HepG2 (cell line): ENCODE measurements around the gene TP63. TPM values are rescaled to one million over a fixed set of nuclear protein-coding genes. Genes with fewer than 3 reads are reported as not detected.

Source experiments
- ATAC-seq: fragments of 200-7000 bp; cut with Tn5 transposase; 3 replicates; pipeline ENCODE4 v1.9.1; 2020; ENCODE audit warnings: mild to moderate bottlenecking, moderate library complexity
- BruUV-seq: library from RNA; stranded (reverse); fragments of 400-500 nt; replicated peaks from 2 replicates; lab custom pipeline; 2021; lab: Mats Ljungman, UMichigan
- CTCF ChIA-PET: fragments of 300-600 bp; formaldehyde crosslinking; extraction: SDS; loops from one replicate; lab custom pipeline; 2021; ENCODE audit warnings: low total read pairs, inconsistent platforms, low intra/inter-chr PET ratio; lab: Yijun Ruan, JAX
- POLR2A ChIA-PET: fragments of 350-600 bp; sonication (Branson Sonifier 250); formaldehyde crosslinking; loops from one replicate; lab custom pipeline; 2020; ENCODE audit warnings: antibody characterized with exemption, inconsistent platforms; lab: Yijun Ruan, JAX
- DNase-seq: peaks from one replicate; pipeline ENCODE4 v3.0.0-alpha.2; 2015; ENCODE audit warnings: low spot score
- FAIRE-seq: peaks from 3 replicates; lab custom pipeline; 2011; peaks lifted over from hg19 to GRCh38; lab: Jason Lieb, UNC
- H2AFZ ChIP-seq: one replicate; pipeline ENCODE4 v1.6.1; 2011; ENCODE audit warnings: low read length, inconsistent platforms
- H3K27ac ChIP-seq: fragments of 300-600 bp; 3 replicates; pipeline ENCODE4 v1.8.0; 2011; ENCODE audit warnings: mixed run types, mild to moderate bottlenecking, mixed read lengths, low read length, inconsistent platforms; ENCODE audit not compliant: insufficient read depth; ENCODE audit errors: extremely low read length
- H3K27me3 ChIP-seq, 2 experiments: fragments of 200-600 bp in 1 of 2; 2 replicates in 1 of 2; 3 replicates in 1 of 2; pipeline versions ENCODE4 v1.6.0 to v1.8.0; 2011; ENCODE audit warnings: low read length in 2 of 2, mild to moderate bottlenecking in 2 of 2, moderate library complexity in 2 of 2, inconsistent platforms in 1 of 2; ENCODE audit not compliant: insufficient read depth in 2 of 2, control insufficient read depth in 1 of 2
- H3K36me3 ChIP-seq, 2 experiments: fragments of 200-600 bp in 1 of 2; replicated peaks in 1 of 2; 2 replicates in 1 of 2; 3 replicates in 1 of 2; pipeline versions ENCODE4 v1.5.1 to v1.8.0; 2011; ENCODE audit warnings: low read length in 2 of 2, inconsistent platforms in 1 of 2; ENCODE audit not compliant: insufficient read depth in 2 of 2, control insufficient read depth in 1 of 2
- H3K4me1 ChIP-seq: 2 replicates; pipeline ENCODE4 v1.5.1; 2012; ENCODE audit warnings: low read length, inconsistent platforms; ENCODE audit not compliant: insufficient read depth
- H3K4me2 ChIP-seq: 2 replicates; pipeline ENCODE4 v1.6.0; 2011; ENCODE audit warnings: low read depth, low read length, inconsistent platforms
- H3K4me3 ChIP-seq, 3 experiments: fragments of 200-600 bp in 1 of 3; sonication (generic), shearing (Covaris generic) in 1 of 3; replicated peaks in 1 of 3; 2 replicates each; pipeline ENCODE4 v1.5.1; 2011 to 2016; ENCODE audit warnings: low read length in 3 of 3, inconsistent platforms in 2 of 3, low read depth in 2 of 3, mild to moderate bottlenecking in 2 of 3, control low read depth in 1 of 3, mixed read lengths in 1 of 3; ENCODE audit not compliant: insufficient read depth in 1 of 3
- H3K79me2 ChIP-seq: one replicate; pipeline ENCODE4 v1.6.1; 2011; ENCODE audit warnings: low read length, inconsistent platforms; ENCODE audit not compliant: insufficient read depth
- H3K9ac ChIP-seq: 2 replicates; pipeline ENCODE4 v1.6.0; 2011; ENCODE audit warnings: mild to moderate bottlenecking, low read depth, low read length, inconsistent platforms; ENCODE audit not compliant: insufficient read depth
- H3K9me3 ChIP-seq: 2 replicates; pipeline ENCODE4 v1.5.1; 2012; ENCODE audit warnings: mild to moderate bottlenecking, low read length
- H4K20me1 ChIP-seq: 2 replicates; pipeline ENCODE4 v1.6.0; 2011; ENCODE audit warnings: inconsistent platforms, mild to moderate bottlenecking, low read length, moderate library complexity; ENCODE audit not compliant: insufficient read depth
- BHLHE40 ChIP-seq: IDR thresholded peaks from 2 replicates; pipeline ENCODE4 v1.6.1; 2011; ENCODE audit warnings: low read length, improper control_type of control experiment
- DNMT3B ChIP-seq: conservative IDR thresholded peaks from 2 replicates; pipeline ENCODE4 v1.6.1; 2016; ENCODE audit warnings: missing biosample characterization, control low read depth
- GMEB1 ChIP-seq: sonication (generic); formaldehyde crosslinking; IDR thresholded peaks from 2 replicates; pipeline ENCODE4 v1.5.1; 2020; ENCODE audit warnings: missing genetic modification reagents, mild to moderate bottlenecking, borderline replicate concordance
- LRRFIP1 ChIP-seq: sonication (generic); formaldehyde crosslinking; conservative IDR thresholded peaks from 2 replicates; pipeline ENCODE4 v1.4.0; 2020; ENCODE audit warnings: missing genetic modification reagents
- MNT ChIP-seq: fragments of 450-650 bp; IDR thresholded peaks from 2 replicates; pipeline ENCODE4 v1.6.1; 2016
- NCOR1 ChIP-seq: fragments of 200-600 bp; sonication (generic); IDR thresholded peaks from 2 replicates; pipeline ENCODE4 v1.7.0; 2017; ENCODE audit warnings: antibody characterized with exemption, low read length, borderline replicate concordance
- PHB2 ChIP-seq: fragments of 450-650 bp; IDR thresholded peaks from 2 replicates; pipeline ENCODE4 v1.6.1; 2018; ENCODE audit not compliant: partially characterized antibody
- PHF5A ChIP-seq: IDR thresholded peaks from one replicate; pipeline ENCODE4 v1.6.1; 2018; ENCODE audit warnings: low read depth, missing genetic modification reagents; ENCODE audit not compliant: unreplicated experiment
- POLR2A ChIP-seq, 2 experiments: IDR thresholded peaks; 2 replicates each; pipeline ENCODE4 v1.6.1; 2011; ENCODE audit warnings: low read depth in 2 of 2, low read length in 2 of 2, mild to moderate bottlenecking in 1 of 2, moderate library complexity in 1 of 2; ENCODE audit not compliant: insufficient read depth in 1 of 2
- TFAP4 ChIP-seq: sonication (generic); IDR thresholded peaks from 2 replicates; pipeline ENCODE4 v1.6.1; 2016; ENCODE audit warnings: low read depth, borderline replicate concordance
- TP53 ChIP-seq: sonication (generic); formaldehyde crosslinking; conservative IDR thresholded peaks from 2 replicates; pipeline ENCODE4 v1.4.0; 2020; ENCODE audit warnings: missing genetic modification reagents
- ZFP62 ChIP-seq: sonication (generic); formaldehyde crosslinking; IDR thresholded peaks from 2 replicates; pipeline ENCODE4 v1.4.0; 2020; ENCODE audit warnings: missing genetic modification reagents
- ZNF282 ChIP-seq: fragments of 450-650 bp; IDR thresholded peaks from 2 replicates; pipeline ENCODE4 v1.6.1; 2018; ENCODE audit not compliant: partially characterized antibody
- ZNF333 ChIP-seq: sonication (generic); formaldehyde crosslinking; IDR thresholded peaks from 2 replicates; pipeline ENCODE4 v1.4.0; 2020; ENCODE audit warnings: mild to moderate bottlenecking, missing genetic modification reagents, borderline replicate concordance
- ZNF691 ChIP-seq: sonication (generic); formaldehyde crosslinking; IDR thresholded peaks from 2 replicates; pipeline ENCODE4 v1.4.0; 2020; ENCODE audit warnings: missing genetic modification reagents, low read depth, mild to moderate bottlenecking, borderline replicate concordance
- ZNF878 ChIP-seq: sonication (generic); formaldehyde crosslinking; IDR thresholded peaks from 2 replicates; pipeline ENCODE4 v1.8.1; 2023; ENCODE audit warnings: mild to moderate bottlenecking, missing genetic modification reagents, moderate library complexity
- WGBS: methylation state at CpG from one replicate; pipeline ENCODE4 v1.1.6; 2017; ENCODE audit warnings: low lambda C conversion rate; 5-methylcytosine and 5-hydroxymethylcytosine counted together
- in situ Hi-C: cut with HindIII; loops from 2 replicates; pipeline ENCODE4 v1.10.0; 2017; ENCODE audit warnings: low pct_unique_long_range_greater_than_20kb; ENCODE audit not compliant: extremely low pct_ligation_motif_present
- intact Hi-C: fragments of 100-400 bp; cut with micrococcal nuclease; formaldehyde crosslinking; loops from one replicate; pipeline ENCODE4 v1.10.0; 2022; ENCODE audit not compliant: unreplicated experiment
- polyA plus RNA-seq, 8 experiments: library from polyadenylated mRNA; depleted of rRNA in 3 of 8; stranded (reverse) in 7 of 8; unstranded in 1 of 8; fragments of >200 nt; fragmentation: Illumina TruSeq in 4 of 8; extraction: Trizol in 4 of 8; gene quantifications; 2 replicates each; pipeline versions ENCODE4 v1.2.1 to v1.2.3, GENCODE V29; 2011 to 2016; ENCODE audit warnings: low read depth in 4 of 8, missing spikeins in 1 of 8, mixed read lengths in 1 of 8; ENCODE audit not compliant: insufficient read depth in 1 of 8
- total RNA-seq, 5 experiments: library from RNA; depleted of rRNA; stranded (reverse); fragments of >200 nt; fragmentation: Illumina TruSeq; extraction: Trizol; gene quantifications; 2 replicates each; pipeline ENCODE4 v1.2.3, GENCODE V29; 2016; ENCODE audit warnings: low read depth in 1 of 5

TP63 gene
- total and polyA plus RNA-seq, 2 of the 13 experiments (the other 11 are each of a cell fraction or from before 2014, with no cell fraction given) = not detected

GRCh38 chr3:189689625-189690024 lies 58.4 kb downstream of the TP63 start (continued):
- TF ChIP-seq ZNF878 (CRISPR knock-in tag) (no peak), NCOR1 (no peak), ZFP62 (no peak), ZNF333 (CRISPR knock-in tag) (no peak), PHB2 (no peak)

GRCh38 chr3:189690237-189690636 lies 59.0 kb downstream of the TP63 start:
- no peak overlapping the region for H3K9ac ChIP-seq
- CTCF ChIA-PET = no interaction called here
- FAIRE-seq = no peak
- no peak for TF ChIP-seq DNMT3B (CRISPR knock-in tag)
- TF ChIP-seq TP53 (CRISPR knock-in tag) = no peak
- no peak for TF ChIP-seq ZNF691
- TF ChIP-seq PHF5A (CRISPR knock-in tag) = no peak
- TF ChIP-seq GMEB1 = no peak
- TF ChIP-seq BHLHE40 = no peak
- TF ChIP-seq MNT = no peak
- no peak for TF ChIP-seq TFAP4
- TF ChIP-seq PHB2 = no peak
- TF ChIP-seq ZNF282 = no peak
- no peak for TF ChIP-seq POLR2A (IDR thresholded peaks at IDR 0.05; ENCODE audit: insufficient read depth in 1 of 2, low read depth in 2 of 2, low read length in 2 of 2)
- no peak for TF ChIP-seq LRRFIP1 (CRISPR knock-in tag)

More at GRCh38 chr3:189690237-189690636, 59.0 kb downstream of the TP63 start:
- H3K9me3 ChIP-seq = no peaks in the 10 kb centered on the region
- H3K79me2 ChIP-seq = no peaks in the 10 kb centered on the region
- WGBS = 27% methylated on average over 1 of the region's 1 CpG
- H3K36me3 ChIP-seq = no peaks in the 10 kb centered on the region
- in situ Hi-C loops = no loop called here
- H2AFZ ChIP-seq = no peak overlapping the region
- no peaks in the 10 kb centered on the region for H3K27me3 ChIP-seq
- H3K27ac ChIP-seq = no peak overlapping the region
- no peaks in the 10 kb centered on the region for H4K20me1 ChIP-seq
- ATAC-seq (no peak), DNase-seq (no peak)
- H3K4me3 ChIP-seq = no peak overlapping the region
- H3K4me2 ChIP-seq = no peak overlapping the region
- no peaks in the 10 kb centered on the region for H3K4me1 ChIP-seq
- POLR2A ChIA-PET = no interaction called here
- no TSS peak for BruUV-seq
- intact Hi-C loops = no loop called here
